ENCODE results near the gene TRIM24.

TRIM24 gene

DNA sequence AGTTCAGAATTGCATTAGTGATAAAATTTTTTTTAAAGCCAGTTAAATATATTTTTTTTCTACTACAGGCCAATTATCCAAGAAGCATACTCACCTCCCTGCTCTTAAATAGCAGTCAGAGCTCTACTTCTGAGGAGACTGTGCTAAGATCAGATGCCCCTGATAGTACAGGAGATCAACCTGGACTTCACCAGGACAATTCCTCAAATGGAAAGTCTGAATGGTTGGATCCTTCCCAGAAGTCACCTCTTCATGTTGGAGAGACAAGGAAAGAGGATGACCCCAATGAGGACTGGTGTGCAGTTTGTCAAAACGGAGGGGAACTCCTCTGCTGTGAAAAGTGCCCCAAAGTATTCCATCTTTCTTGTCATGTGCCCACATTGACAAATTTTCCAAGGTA, 119.1 kb downstream of the TRIM24 start:
- no peak for DNase-seq (ENCODE audit: low read depth)

- DNase-seq (ENCODE audit: low read depth): no peak
Measured at GRCh38 chr7:138579671-138580070, 119.6 kb downstream of the TRIM24 start.

DNA sequence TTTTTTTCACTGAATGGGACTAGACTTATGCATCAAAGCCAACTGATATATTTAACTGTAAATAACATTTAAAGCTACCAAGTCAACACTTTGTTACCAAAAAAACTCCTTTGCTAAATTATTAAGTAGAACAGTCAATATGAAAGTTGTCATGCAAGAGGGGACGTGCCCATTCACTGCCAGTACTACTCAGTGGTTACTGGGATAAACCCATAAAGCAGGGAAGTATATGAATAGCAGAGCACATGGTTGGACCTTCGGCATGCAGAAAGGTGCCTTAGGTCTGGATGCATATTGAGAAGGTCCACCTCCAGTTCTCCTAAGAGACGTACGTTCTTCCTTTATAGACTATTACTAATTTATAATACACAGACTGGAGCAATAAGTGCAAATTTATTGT, 121.0 kb downstream of the TRIM24 start:
- no peak for DNase-seq (ENCODE audit: low read depth)

GRCh38 chr7:138584283-138584682, 124.2 kb downstream of the TRIM24 start:
- no peak for DNase-seq (ENCODE audit: low read depth)

DNA sequence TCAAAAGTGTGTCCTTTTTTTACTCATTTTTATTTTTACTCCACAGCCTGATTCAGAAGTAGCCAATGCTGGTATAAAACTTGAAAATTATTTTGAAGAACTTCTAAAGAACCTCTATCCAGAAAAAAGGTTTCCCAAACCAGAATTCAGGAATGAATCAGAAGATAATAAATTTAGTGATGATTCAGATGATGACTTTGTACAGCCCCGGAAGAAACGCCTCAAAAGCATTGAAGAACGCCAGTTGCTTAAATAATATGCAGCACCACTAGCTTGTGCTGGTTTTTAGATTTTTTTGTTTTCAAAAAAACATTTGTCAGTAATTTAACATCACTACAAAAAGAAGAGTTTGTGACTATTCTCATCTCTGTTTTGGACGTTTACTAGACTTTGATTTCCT, 124.6 kb downstream of the TRIM24 start:
- DNase-seq (ENCODE audit: low read depth): no peak

GRCh38 chr7:138585283-138585993, 125.4 kb downstream of the TRIM24 start:
- DNase-seq (ENCODE audit: low read depth): no peak

GRCh38 chr7:138587485-138587884, 127.4 kb downstream of the TRIM24 start:
- DNase-seq (ENCODE audit: low read depth): no peak

GRCh38 chr7:138588986-138589385, 128.9 kb downstream of the TRIM24 start:
- no peak for DNase-seq (ENCODE audit: low read depth)

GRCh38 chr7:138590154-138590553, 130.1 kb downstream of the TRIM24 start:
- DNase-seq (ENCODE audit: low read depth): no peak

DNA sequence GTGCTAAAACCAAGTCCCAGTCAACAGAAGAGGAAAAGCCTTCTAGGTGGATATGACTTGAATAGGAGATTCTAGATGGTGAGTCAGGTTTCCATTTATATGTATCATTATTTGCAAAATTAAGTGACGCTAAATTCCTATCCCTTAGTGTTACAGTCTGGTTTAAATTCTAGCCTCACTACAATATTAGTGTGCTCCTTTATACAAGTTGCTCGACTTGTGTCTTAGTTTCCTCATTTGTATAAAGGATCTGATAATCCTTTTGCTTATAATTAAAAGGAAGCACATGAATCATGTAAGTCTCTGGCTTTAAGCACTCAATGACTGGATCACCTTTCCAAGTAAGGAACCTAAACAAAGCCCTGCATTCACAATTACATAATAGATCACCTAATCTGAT, 135.4 kb downstream of the TRIM24 start:
- DNase-seq (ENCODE audit: low read depth): no peak

GRCh38 chr7:138602451-138602850, 142.4 kb downstream of the TRIM24 start:
- DNase-seq (ENCODE audit: low read depth): no peak

DNA sequence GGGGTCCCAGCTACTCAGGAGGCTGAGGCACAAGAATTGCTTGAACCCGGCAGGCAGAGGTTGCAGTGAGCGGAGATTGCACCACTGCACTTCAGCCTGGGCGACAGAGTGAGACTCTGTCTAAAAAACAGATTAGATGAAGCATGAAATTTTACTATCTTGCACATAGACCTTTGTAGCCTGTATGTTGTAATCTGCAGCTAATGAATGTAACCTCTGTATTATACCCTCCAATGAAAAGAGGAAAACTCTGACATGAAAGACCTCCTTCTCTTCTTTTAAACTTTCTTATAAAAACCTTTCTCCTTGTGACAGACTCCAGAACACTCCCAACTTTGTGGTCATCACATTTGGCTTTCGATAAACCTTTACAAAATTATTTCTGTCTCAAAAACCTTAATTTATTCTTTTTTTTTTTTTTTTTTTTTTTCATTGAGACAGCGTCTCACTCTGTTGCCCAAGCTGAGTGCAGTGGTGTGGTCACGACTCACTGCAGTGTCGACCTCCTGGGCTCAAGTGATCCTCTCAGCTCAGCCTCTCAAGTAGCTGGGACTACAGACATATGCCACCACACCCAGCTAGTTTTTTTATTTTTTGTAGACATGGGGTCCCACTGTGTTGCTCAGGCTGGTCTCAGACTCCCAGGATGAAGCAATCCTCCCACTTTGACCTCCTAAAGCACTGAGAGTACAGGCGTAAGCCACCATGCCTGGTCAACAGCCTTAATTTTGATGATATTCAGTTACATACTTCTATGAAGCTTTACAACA, 143.7 kb downstream of the TRIM24 start:
- no peak for DNase-seq (ENCODE audit: low read depth)

DNA sequence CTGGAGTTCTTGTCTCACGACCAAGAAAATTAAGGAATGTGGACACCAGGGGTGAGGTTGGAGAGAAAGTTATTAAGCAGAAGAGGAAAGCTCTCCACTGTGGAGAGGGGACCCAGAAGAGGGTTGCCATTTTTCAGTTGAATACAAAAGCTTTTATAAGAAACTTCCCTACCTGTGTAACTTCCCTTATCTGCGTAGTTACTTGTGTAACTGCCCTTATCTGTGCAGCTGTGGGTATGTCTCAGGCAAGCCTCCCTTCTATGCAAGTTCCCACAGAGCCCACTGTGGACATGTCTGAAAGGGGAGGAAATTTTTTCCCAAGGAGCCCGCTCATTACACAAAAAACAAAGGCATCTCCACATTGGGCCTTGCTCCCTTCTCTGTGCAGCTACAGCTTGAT, 146.2 kb downstream of the TRIM24 start:
- DNase-seq (ENCODE audit: low read depth): no peak

GRCh38 chr7:138607216-138608126, 147.4 kb downstream of the TRIM24 start:
- DNase-seq (ENCODE audit: low read depth): no peak

GRCh38 chr7:138608275-138608674, 148.2 kb downstream of the TRIM24 start:
- DNase-seq (ENCODE audit: low read depth): no peak

DNA sequence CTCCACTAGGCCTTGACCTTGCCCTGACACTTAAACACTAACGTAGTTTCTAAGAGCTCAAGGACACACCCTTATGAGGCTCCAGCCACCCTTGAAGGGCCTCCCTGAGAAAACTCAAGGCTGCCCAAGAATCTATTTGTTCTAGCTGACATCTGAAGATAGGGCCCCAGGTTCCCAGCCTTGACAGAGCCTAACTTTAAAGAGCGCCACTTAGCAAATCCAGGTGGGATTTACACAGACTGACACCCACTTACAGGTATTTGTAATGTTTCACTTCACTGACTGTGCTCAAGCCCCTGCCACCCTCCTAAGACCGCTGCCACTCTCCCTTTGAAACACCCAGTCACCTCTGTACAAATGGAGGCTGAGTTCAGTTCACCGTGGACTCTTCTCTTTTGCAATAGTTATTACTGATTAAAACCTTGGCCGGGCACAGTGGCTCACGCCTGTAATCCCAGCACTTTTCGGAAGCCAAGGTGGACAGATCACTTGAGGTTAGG, 150.7 kb downstream of the TRIM24 start:
- DNase-seq (ENCODE audit: low read depth): no peak

- no peak for DNase-seq (ENCODE audit: low read depth)
Measured at GRCh38 chr7:138613630-138614029, 153.6 kb downstream of the TRIM24 start.

DNA sequence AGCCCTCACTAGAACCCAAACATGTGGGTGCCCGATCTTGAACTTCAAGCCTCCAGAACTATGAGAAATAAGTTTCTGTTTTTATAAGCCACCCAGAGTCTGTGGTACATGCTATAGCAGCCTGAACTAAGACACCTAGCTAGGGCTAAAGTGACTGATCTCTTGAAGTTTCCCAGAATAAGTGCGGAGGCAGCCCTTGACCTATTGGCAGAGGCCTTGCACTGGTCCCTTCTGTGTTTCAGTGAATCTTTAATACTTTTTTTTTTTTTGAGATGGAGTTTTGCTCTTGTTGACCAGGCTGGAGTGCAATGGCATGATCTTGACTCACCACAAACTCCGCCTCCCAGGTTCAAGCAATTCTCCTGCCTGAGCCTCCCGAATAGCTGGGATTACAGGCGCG, 156.0 kb downstream of the TRIM24 start:
- DNase-seq (ENCODE audit: low read depth): no peak

- no peak for DNase-seq (ENCODE audit: low read depth)
Measured at GRCh38 chr7:138618506-138618905, 158.4 kb downstream of the TRIM24 start.

DNA sequence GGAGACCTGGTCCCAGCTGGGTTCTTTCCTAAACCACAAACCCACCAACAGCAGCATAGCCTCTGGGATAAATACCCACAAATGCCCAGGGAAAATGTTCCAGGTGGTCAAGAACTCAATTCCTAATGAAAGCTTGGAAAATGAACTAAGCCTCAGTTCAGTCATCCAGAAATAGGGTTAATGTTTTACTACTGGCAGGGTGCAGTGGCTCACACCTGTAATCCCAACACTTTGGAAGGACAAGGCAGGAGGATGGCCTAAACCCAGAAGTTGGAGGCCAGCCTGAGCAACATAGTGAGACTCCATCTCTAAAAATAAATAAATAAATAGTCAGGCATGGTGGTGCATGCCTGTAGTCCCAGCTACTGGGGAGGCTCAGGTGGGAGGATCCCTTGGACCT, 158.9 kb downstream of the TRIM24 start:
- no peak for DNase-seq (ENCODE audit: low read depth)

GRCh38 chr7:138622841-138623240, 162.8 kb downstream of the TRIM24 start:
- no peak for DNase-seq (ENCODE audit: low read depth)

GRCh38 chr7:138625084-138625848, 165.2 kb downstream of the TRIM24 start:
- DNase-seq (ENCODE audit: low read depth): no peak

Measured in T-helper 22 cell (primary cell).